DMS114 treated with DMSO at 0.1 percent for 48 hours (cell line): ENCODE data around the gene SVIL.
"Not testable (repeated sequence)": the region's sequence is repeated elsewhere in the genome, so short reads cannot be mapped to it uniquely, and the experiment has no call there.

Experiments used
- DNase-seq: peaks from one replicate; lab custom pipeline; 2025; ENCODE audit not compliant: unreplicated experiment; lab: John Stamatoyannopoulos, UW

Gene SVIL

GRCh38 chr10:29624357-29624756 is 10.4 kb downstream of the SVIL start:
- not testable (repeated sequence) for DNase-seq

- no peak for DNase-seq
These were observed 11.0 kb downstream of the SVIL start for GRCh38 chr10:29623797-29624196.

- no peak for DNase-seq
These were observed 12.3 kb downstream of the SVIL start for GRCh38 chr10:29622382-29622922.

GRCh38 chr10:29621161-29621560 is 13.6 kb downstream of the SVIL start:
- no peak for DNase-seq

- no peak for DNase-seq
These were observed 14.6 kb downstream of the SVIL start for GRCh38 chr10:29620112-29620690.

GRCh38 chr10:29619241-29619669 is 15.5 kb downstream of the SVIL start:
- no peak for DNase-seq

GRCh38 chr10:29618341-29619171 is 16.2 kb downstream of the SVIL start:
- DNase-seq = no peak

GRCh38 chr10:29617880-29618340 is 16.9 kb downstream of the SVIL start:
- no peak for DNase-seq

GRCh38 chr10:29616542-29616941 is 18.2 kb downstream of the SVIL start:
- no peak for DNase-seq

GRCh38 chr10:29615195-29615594 is 19.6 kb downstream of the SVIL start:
- no peak for DNase-seq

- not testable (repeated sequence) for DNase-seq
These were observed 20.5 kb downstream of the SVIL start for GRCh38 chr10:29614289-29614688.

- DNase-seq = no peak
These were observed 21.0 kb downstream of the SVIL start for GRCh38 chr10:29613791-29614190.

- no peak for DNase-seq
These were observed 21.6 kb downstream of the SVIL start for GRCh38 chr10:29613196-29613595.

GRCh38 chr10:29612657-29613056 is 22.1 kb downstream of the SVIL start:
- no peak for DNase-seq

- no peak for DNase-seq
These were observed 22.9 kb downstream of the SVIL start for GRCh38 chr10:29611781-29612381.

- DNase-seq = no peak
These were observed 23.7 kb downstream of the SVIL start for GRCh38 chr10:29610876-29611647.

GRCh38 chr10:29610331-29610730 is 24.4 kb downstream of the SVIL start:
- DNase-seq = not testable (repeated sequence)

GRCh38 chr10:29609696-29610095 is 25.1 kb downstream of the SVIL start:
- no peak for DNase-seq

- no peak for DNase-seq
These were observed 26.1 kb downstream of the SVIL start for GRCh38 chr10:29608476-29609301.

- no peak for DNase-seq
These were observed 26.7 kb downstream of the SVIL start for GRCh38 chr10:29608062-29608461.
